Keratinocyte (primary cell): ENCODE results near the gene GPRIN1. TPM values are rescaled to one million over a fixed set of nuclear protein-coding genes. Genes with fewer than 3 reads are reported as not detected.

Experiments used
- DNase-seq: peaks from one replicate; pipeline ENCODE4 v3.0.0-alpha.2; 2011; ENCODE audit warnings: low read depth, missing footprints, low spot score
- FAIRE-seq: peaks from 2 replicates; lab custom pipeline; 2011; peaks lifted over from hg19 to GRCh38; lab: Jason Lieb, UNC
- H2AFZ ChIP-seq: 2 replicates; pipeline ENCODE4 v1.6.0; 2012; ENCODE audit warnings: low read length, control low read depth, inconsistent platforms; ENCODE audit not compliant: control insufficient read depth
- H3K27ac ChIP-seq: 2 replicates; pipeline ENCODE4 v1.5.1; 2011; ENCODE audit warnings: low read length; ENCODE audit not compliant: control insufficient read depth, insufficient read depth
- H3K27me3 ChIP-seq: 3 replicates; pipeline ENCODE4 v1.6.0; 2011; ENCODE audit warnings: low read length; ENCODE audit not compliant: control insufficient read depth, insufficient read depth; ENCODE audit errors: extremely low read depth
- H3K36me3 ChIP-seq, 2 experiments: 2 replicates in 1 of 2; 3 replicates in 1 of 2; pipeline ENCODE4 v1.5.1; 2011; ENCODE audit warnings: low read length in 2 of 2, mild to moderate bottlenecking in 1 of 2; ENCODE audit not compliant: control insufficient read depth in 2 of 2, insufficient read depth in 2 of 2; ENCODE audit errors: extremely low read depth in 1 of 2
- H3K4me1 ChIP-seq: 3 replicates; pipeline ENCODE4 v1.5.1; 2011; ENCODE audit warnings: low read length; ENCODE audit not compliant: control insufficient read depth, insufficient read depth; ENCODE audit errors: extremely low read depth
- H3K4me2 ChIP-seq: 3 replicates; pipeline ENCODE4 v1.6.0; 2011; ENCODE audit warnings: low read depth, low read length; ENCODE audit not compliant: control insufficient read depth, insufficient read depth; ENCODE audit errors: extremely low read depth
- H3K4me3 ChIP-seq, 3 experiments: fragments of 200-600 bp in 1 of 3; sonication (generic) in 1 of 3; 2 replicates in 2 of 3; 3 replicates in 1 of 3; pipeline ENCODE4 v1.5.1; 2011 to 2016; ENCODE audit warnings: low read length in 3 of 3, mild to moderate bottlenecking in 3 of 3, control low read depth in 2 of 3, inconsistent platforms in 1 of 3, low read depth in 1 of 3, mixed read lengths in 1 of 3, mixed run types in 1 of 3, moderate library complexity in 1 of 3; ENCODE audit not compliant: control insufficient read depth in 2 of 3, insufficient read depth in 2 of 3; ENCODE audit errors: extremely low read depth in 1 of 3
- H3K79me2 ChIP-seq: 2 replicates; pipeline ENCODE4 v1.6.0; 2012; ENCODE audit warnings: low read length; ENCODE audit not compliant: control insufficient read depth, insufficient read depth
- H3K9ac ChIP-seq: 3 replicates; pipeline ENCODE4 v1.6.0; 2011; ENCODE audit warnings: low read length; ENCODE audit not compliant: control insufficient read depth, insufficient read depth; ENCODE audit errors: extremely low read depth
- H3K9me1 ChIP-seq: 3 replicates; pipeline ENCODE4 v1.6.0; 2011; ENCODE audit warnings: low read length; ENCODE audit not compliant: control insufficient read depth, insufficient read depth; ENCODE audit errors: extremely low read depth
- H3K9me3 ChIP-seq: 2 replicates; pipeline ENCODE4 v1.5.1; 2012; ENCODE audit warnings: low read depth, low read length; ENCODE audit not compliant: control insufficient read depth
- H4K20me1 ChIP-seq: 3 replicates; pipeline ENCODE4 v1.6.0; 2011; ENCODE audit warnings: low read length; ENCODE audit not compliant: control insufficient read depth, insufficient read depth; ENCODE audit errors: extremely low read depth
- CTCF ChIP-seq, 3 experiments: IDR thresholded peaks in 1 of 3; conservative IDR thresholded peaks in 1 of 3; optimal IDR thresholded peaks in 1 of 3; 2 replicates in 2 of 3; 3 replicates in 1 of 3; pipeline versions ENCODE3 to v1.5.1; 2011; ENCODE audit warnings: low read length in 3 of 3, mild to moderate bottlenecking in 3 of 3, moderate library complexity in 2 of 3, control low read depth in 1 of 3, inconsistent platforms in 1 of 3; ENCODE audit not compliant: insufficient read depth in 2 of 3; ENCODE audit errors: extremely low read depth in 1 of 3
- EZH2 ChIP-seq: IDR thresholded peaks from one replicate; pipeline ENCODE4 v1.6.1; 2012; ENCODE audit warnings: inconsistent platforms, mild to moderate bottlenecking, low read length, moderate library complexity
- dilution Hi-C: fragments of 300-500 bp; cut with MboI; formaldehyde crosslinking; loops from one replicate; pipeline ENCODE4 v1.7.0; 2020; ENCODE audit warnings: low sequenced_read_pairs; ENCODE audit not compliant: extremely low pct_ligation_motif_present
- polyA plus RNA-seq, 5 experiments: library from polyadenylated mRNA; depleted of rRNA in 3 of 5; stranded (reverse) in 3 of 5; stranded (forward) in 1 of 5; unstranded in 1 of 5; fragments of >200 nt; gene quantifications; 1 replicate in 1 of 5; 2 replicates in 3 of 5; 3 replicates in 1 of 5; pipeline versions ENCODE4 v1.2.1 to v1.2.3, GENCODE V29; 2011 to 2012; ENCODE audit warnings: missing spikeins in 2 of 5, low read depth in 1 of 5, low replicate concordance in 1 of 5

GPRIN1 gene
- polyA plus RNA-seq, 1 donor (not counting 4 experiments of a cell fraction or from before 2014, with no cell fraction given): 4.0 TPM

- Histone ChIP-seq H3K4me3 (no peak overlapping the region), H3K27ac (no peak overlapping the region), H3K9me3 (no peaks in the 10 kb centered on the region), H3K27me3 (peaks cover 23% of the 10 kb centered on the region), H3K4me1 (peaks cover 26% of the 10 kb centered on the region), H2AFZ (no peak overlapping the region), H3K79me2 (no peaks in the 10 kb centered on the region), H3K4me2 (no peak overlapping the region), H3K9me1 (no peaks in the 10 kb centered on the region), H3K9ac (no peak overlapping the region), H4K20me1 (no peaks in the 10 kb centered on the region), H3K36me3 (no peaks in the 10 kb centered on the region)
- DNase-seq (no peak), FAIRE-seq (no peak)
- dilution Hi-C loops: no loop called here
- no peak for TF ChIP-seq CTCF (optimal IDR thresholded peaks at IDR 0.05 in 1 of 3, IDR thresholded peaks at IDR 0.05 in 1 of 3, conservative IDR thresholded peaks at IDR 0.05 in 1 of 3; ENCODE audit: extremely low read depth in 1 of 3, insufficient read depth in 2 of 3, low read length in 3 of 3)
- no peak for TF ChIP-seq EZH2
Measured at GRCh38 chr5:176618783-176619182, 8.8 kb upstream of the GPRIN1 start.

- no peak for FAIRE-seq
- Histone ChIP-seq H2AFZ (no peak overlapping the region), H3K79me2 (no peaks in the 10 kb centered on the region), H3K4me2 (no peak overlapping the region), H3K27me3 (peaks cover 23% of the 10 kb centered on the region), H3K27ac (no peak overlapping the region), H3K36me3 (no peaks in the 10 kb centered on the region), H4K20me1 (no peaks in the 10 kb centered on the region), H3K9ac (no peak overlapping the region), H3K4me3 (no peak overlapping the region), H3K9me3 (no peaks in the 10 kb centered on the region), H3K4me1 (peaks cover 29% of the 10 kb centered on the region), H3K9me1 (no peaks in the 10 kb centered on the region)
- TF ChIP-seq CTCF (optimal IDR thresholded peaks at IDR 0.05 in 1 of 3, IDR thresholded peaks at IDR 0.05 in 1 of 3, conservative IDR thresholded peaks at IDR 0.05 in 1 of 3; ENCODE audit: extremely low read depth in 1 of 3, insufficient read depth in 2 of 3, low read length in 3 of 3) (no peak), EZH2 (no peak)
- DNase-seq: no peak
- dilution Hi-C loops: no loop called here
Measured at GRCh38 chr5:176616511-176616910, 6.6 kb upstream of the GPRIN1 start.
